ENCODE results near the gene MAMDC4. TPM values are rescaled to one million over a fixed set of nuclear protein-coding genes. Genes with fewer than 3 reads are reported as not detected.

Gene MAMDC4
- polyA plus RNA-seq, 1 donor (not counting 4 experiments of a cell fraction or from before 2014, with no cell fraction given), result 0.49 TPM

DNA sequence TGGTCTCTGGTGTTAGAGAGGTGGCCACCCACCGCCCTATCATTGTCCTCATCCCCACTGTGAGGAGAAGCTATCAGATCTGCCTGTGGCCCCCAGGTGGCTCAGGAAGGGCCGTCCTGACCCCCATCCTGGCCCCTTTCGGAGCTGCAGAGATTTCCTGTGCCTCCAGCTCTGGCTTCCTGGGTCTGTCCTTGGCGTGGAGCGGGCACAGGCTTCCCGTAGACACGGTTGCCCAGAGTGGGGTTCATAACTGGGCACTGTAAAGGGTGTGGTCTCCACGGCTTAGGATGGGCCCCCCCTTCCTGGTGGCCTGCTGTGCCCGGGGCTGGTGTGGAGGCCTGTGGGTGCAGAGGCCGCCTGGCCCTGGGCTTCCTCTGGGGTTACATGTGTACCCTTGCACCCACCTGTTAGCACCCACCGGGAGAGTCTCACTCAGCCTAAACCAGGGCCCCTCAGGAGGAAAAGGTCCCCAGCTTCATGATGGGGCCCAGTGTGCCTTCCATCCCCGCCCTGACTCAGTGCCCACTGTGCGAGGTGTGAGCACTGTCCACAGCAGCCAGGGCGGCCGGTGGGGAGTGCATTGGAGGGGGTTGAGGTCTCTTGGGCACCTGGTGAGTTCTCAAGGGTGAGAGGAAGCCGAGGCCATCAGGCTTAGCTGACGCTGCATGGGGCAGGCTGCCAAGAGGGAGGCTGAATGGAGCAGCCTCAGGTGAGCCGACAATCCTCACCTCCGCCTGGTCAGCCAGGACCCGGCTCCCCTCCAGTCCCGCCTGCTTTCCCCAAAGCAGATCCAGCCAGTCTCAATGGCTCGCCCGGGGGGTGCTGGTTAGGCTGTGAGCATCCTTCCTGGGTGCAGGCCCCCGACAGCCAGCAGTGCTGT is 25.2 kb upstream of the MAMDC4 start:
- Histone ChIP-seq H3K79me2 (ENCODE audit: control insufficient read depth, insufficient read depth, low read length) (peaks cover 3% of the 10 kb centered on the region), H4K20me1 (ENCODE audit: control insufficient read depth, extremely low read depth, insufficient read depth, low read length) (no peaks in the 10 kb centered on the region), H3K9me1 (ENCODE audit: control insufficient read depth, extremely low read depth, insufficient read depth, low read length) (no peaks in the 10 kb centered on the region), H3K4me1 (ENCODE audit: control insufficient read depth, extremely low read depth, insufficient read depth, low read length) (no peaks in the 10 kb centered on the region), H3K9me3 (ENCODE audit: control insufficient read depth, low read depth, low read length) (no peaks in the 10 kb centered on the region), H3K36me3 (ENCODE audit: control insufficient read depth in 2 of 2, extremely low read depth in 1 of 2, insufficient read depth in 2 of 2, low read length in 2 of 2) (peaks cover 21 to 38% of the 10 kb centered on the region in 2 experiments), H3K4me3 (ENCODE audit: control insufficient read depth in 2 of 3, extremely low read depth in 1 of 3, insufficient read depth in 2 of 3, low read depth in 1 of 3, low read length in 3 of 3) (no peak overlapping the region), H3K4me2 (ENCODE audit: control insufficient read depth, extremely low read depth, insufficient read depth, low read depth, low read length) (no peak overlapping the region), H2AFZ (ENCODE audit: control insufficient read depth, low read length) (no peak overlapping the region), H3K27ac (ENCODE audit: control insufficient read depth, insufficient read depth, low read length) (no peak overlapping the region), H3K27me3 (ENCODE audit: control insufficient read depth, extremely low read depth, insufficient read depth, low read length) (no peaks in the 10 kb centered on the region), H3K9ac (ENCODE audit: control insufficient read depth, extremely low read depth, insufficient read depth, low read length) (no peak overlapping the region)
- FAIRE-seq (no peak), DNase-seq (ENCODE audit: low read depth, low spot score) (no peak)
- TF ChIP-seq EZH2 (IDR thresholded peaks at IDR 0.05; ENCODE audit: low read length) (no peak), CTCF (optimal IDR thresholded peaks at IDR 0.05 in 1 of 3, IDR thresholded peaks at IDR 0.05 in 1 of 3, conservative IDR thresholded peaks at IDR 0.05 in 1 of 3; ENCODE audit: extremely low read depth in 1 of 3, insufficient read depth in 2 of 3, low read length in 3 of 3) (no peak)
- dilution Hi-C loops (cut with MboI; ENCODE audit: extremely low pct_ligation_motif_present, low sequenced_read_pairs), result no loop called here

- DNase-seq (ENCODE audit: low read depth, low spot score), result no peak
- Histone ChIP-seq H3K79me2 (ENCODE audit: control insufficient read depth, insufficient read depth, low read length) (no peaks in the 10 kb centered on the region), H3K9ac (ENCODE audit: control insufficient read depth, extremely low read depth, insufficient read depth, low read length) (no peak overlapping the region), H2AFZ (ENCODE audit: control insufficient read depth, low read length) (no peak overlapping the region), H3K27me3 (ENCODE audit: control insufficient read depth, extremely low read depth, insufficient read depth, low read length) (no peaks in the 10 kb centered on the region), H4K20me1 (ENCODE audit: control insufficient read depth, extremely low read depth, insufficient read depth, low read length) (no peaks in the 10 kb centered on the region), H3K4me1 (ENCODE audit: control insufficient read depth, extremely low read depth, insufficient read depth, low read length) (no peaks in the 10 kb centered on the region), H3K36me3 (ENCODE audit: control insufficient read depth in 2 of 2, extremely low read depth in 1 of 2, insufficient read depth in 2 of 2, low read length in 2 of 2) (peaks cover 21 to 43% of the 10 kb centered on the region in 2 experiments), H3K4me2 (ENCODE audit: control insufficient read depth, extremely low read depth, insufficient read depth, low read depth, low read length) (no peak overlapping the region), H3K9me1 (ENCODE audit: control insufficient read depth, extremely low read depth, insufficient read depth, low read length) (no peaks in the 10 kb centered on the region), H3K4me3 (ENCODE audit: control insufficient read depth in 2 of 3, extremely low read depth in 1 of 3, insufficient read depth in 2 of 3, low read depth in 1 of 3, low read length in 3 of 3) (no peak overlapping the region), H3K27ac (ENCODE audit: control insufficient read depth, insufficient read depth, low read length) (no peak overlapping the region), H3K9me3 (ENCODE audit: control insufficient read depth, low read depth, low read length) (no peaks in the 10 kb centered on the region)
- FAIRE-seq, result no peak
- TF ChIP-seq CTCF (optimal IDR thresholded peaks at IDR 0.05 in 1 of 3, IDR thresholded peaks at IDR 0.05 in 1 of 3, conservative IDR thresholded peaks at IDR 0.05 in 1 of 3; ENCODE audit: extremely low read depth in 1 of 3, insufficient read depth in 2 of 3, low read length in 3 of 3), result no peak
- no peak for TF ChIP-seq EZH2 (IDR thresholded peaks at IDR 0.05; ENCODE audit: low read length)
- dilution Hi-C loops (cut with MboI; ENCODE audit: extremely low pct_ligation_motif_present, low sequenced_read_pairs), result no loop called here
Observed at GRCh38 chr9:136827794-136828473, 24.2 kb upstream of the MAMDC4 start.

Data from keratinocyte (primary cell).